HAP-1 (cell line): Measurements from ENCODE around the gene TAF6.

Source experiments
- DNase-seq, 2 experiments: peaks; one replicate each; pipeline ENCODE4 v3.0.0-alpha.2; 2016 to 2020; ENCODE audit warnings: low spot score in 2 of 2
- H3K27me3 ChIP-seq: fragments of 250-450 bp; sonication (Bioruptor Pico); 2 replicates; pipeline ENCODE4 v1.5.1; 2020; ENCODE audit warnings: low read depth, mild to moderate bottlenecking, moderate library complexity
- H3K36me3 ChIP-seq: fragments of 250-450 bp; sonication (Bioruptor Pico); replicated peaks from 2 replicates; pipeline ENCODE4 v1.5.1; 2020; ENCODE audit warnings: mild to moderate bottlenecking
- H3K4me1 ChIP-seq: fragments of 250-450 bp; sonication (Bioruptor Pico); 2 replicates; pipeline ENCODE4 v1.5.1; 2020; ENCODE audit warnings: mild to moderate bottlenecking
- H3K4me3 ChIP-seq: fragments of 250-450 bp; sonication (Bioruptor Pico); 2 replicates; pipeline ENCODE4 v1.5.1; 2020; ENCODE audit warnings: mild to moderate bottlenecking, moderate library complexity
- H3K9me3 ChIP-seq: fragments of 250-450 bp; sonication (Bioruptor Pico); 2 replicates; pipeline ENCODE4 v1.5.1; 2020; ENCODE audit warnings: mild to moderate bottlenecking, moderate library complexity
- in situ Hi-C: fragments of 300-500 bp; cut with MboI; formaldehyde crosslinking; loops from 3 replicates; pipeline ENCODE4 v1.14.3; 2020; ENCODE audit warnings: low sequenced_read_pairs, inconsistent platforms, mixed read lengths

Gene TAF6

DNA sequence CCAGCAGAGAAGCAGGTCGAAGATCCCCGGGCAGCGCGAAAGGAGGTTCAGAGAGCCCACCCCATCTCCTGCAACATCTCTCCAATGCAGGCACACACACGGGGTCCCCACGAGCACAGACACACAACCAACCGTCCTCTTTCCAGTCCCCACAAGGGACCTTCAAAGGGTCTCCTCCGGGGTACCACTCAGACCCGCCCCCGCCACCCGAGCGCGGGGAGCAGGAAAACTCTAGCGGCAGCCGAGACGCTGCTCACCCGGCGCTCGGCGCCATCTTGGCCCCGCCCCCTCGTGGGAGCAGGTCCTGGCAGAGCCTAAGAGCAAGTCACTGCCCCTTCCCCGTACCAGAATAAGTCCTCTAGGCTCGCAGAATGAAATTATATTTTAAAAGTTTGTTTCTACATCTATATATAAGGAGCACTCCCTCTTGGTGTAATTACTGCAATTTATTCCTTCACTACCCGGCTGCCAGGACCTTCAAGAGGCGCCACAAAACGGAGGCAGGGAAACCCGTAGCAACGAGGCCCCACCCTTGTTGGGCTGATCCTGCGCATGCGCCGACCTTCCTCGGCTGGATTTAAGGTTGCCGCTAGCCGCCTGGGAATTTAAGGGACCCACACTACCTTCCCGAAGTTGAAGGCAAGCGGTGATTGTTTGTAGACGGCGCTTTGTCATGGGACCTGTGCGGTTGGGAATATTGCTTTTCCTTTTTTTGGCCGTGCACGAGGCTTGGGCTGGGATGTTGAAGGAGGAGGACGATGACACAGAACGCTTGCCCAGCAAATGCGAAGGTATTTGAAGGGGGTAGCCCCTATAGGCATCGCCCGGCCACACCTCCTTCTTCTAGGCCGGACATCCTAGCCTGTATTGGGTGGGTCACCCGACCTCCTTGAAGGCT is at the start of gene TAF6, which contains the start of gene CNPY4:
Gene TAF6, minus strand, starts transcription at position 287 of the 898 bp plus-strand sequence. CDS start 5,149 bp downstream, outside the sequence.
Gene CNPY4, plus strand, starts transcription at position 563 of the 898 bp plus-strand sequence. Its CDS starts 111 bp downstream, at position 674.
- Histone ChIP-seq H3K36me3 (peaks cover 5% of the 10 kb centered on the region; the same call in 1 of the 2 replicates), H3K9me3 (no peaks in the 10 kb centered on the region), H3K4me1 (peaks cover 8% of the 10 kb centered on the region), H3K27me3 (no peaks in the 10 kb centered on the region), H3K4me3 (peak within 1 kb of the TSS; percentile 84)
- DNase-seq: peak; percentile 94 to 97
- in situ Hi-C loops: no loop called here

DNA sequence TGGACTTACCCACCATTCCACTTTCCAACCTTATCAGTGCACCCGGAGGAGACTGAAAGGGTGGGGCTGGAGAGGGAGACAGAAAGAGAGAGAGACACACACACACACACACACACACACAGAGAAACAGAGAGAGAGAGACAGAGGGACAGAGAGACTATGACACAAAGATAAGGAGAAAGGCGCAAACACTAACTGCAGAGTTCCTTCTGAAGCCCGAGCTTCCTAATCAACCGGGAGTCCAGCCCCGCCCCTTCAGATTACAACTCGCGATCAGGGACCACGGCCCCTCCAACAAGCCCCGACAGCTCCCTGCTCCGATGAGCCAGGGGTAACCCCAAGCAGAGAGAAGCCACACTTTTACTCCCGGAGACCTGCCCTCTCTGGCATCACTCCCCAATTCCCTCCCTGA is 48.8 kb upstream of the TAF6 start:
- no peak for DNase-seq
- Histone ChIP-seq H3K4me3 (no peak overlapping the region; the same call in 1 of the 2 replicates), H3K27me3 (peaks cover 7% of the 10 kb centered on the region; the same call in 1 of the 2 replicates), H3K4me1 (peaks cover 13% of the 10 kb centered on the region), H3K36me3 (no peaks in the 10 kb centered on the region), H3K9me3 (no peaks in the 10 kb centered on the region)
- in situ Hi-C loops: no loop called here

DNA sequence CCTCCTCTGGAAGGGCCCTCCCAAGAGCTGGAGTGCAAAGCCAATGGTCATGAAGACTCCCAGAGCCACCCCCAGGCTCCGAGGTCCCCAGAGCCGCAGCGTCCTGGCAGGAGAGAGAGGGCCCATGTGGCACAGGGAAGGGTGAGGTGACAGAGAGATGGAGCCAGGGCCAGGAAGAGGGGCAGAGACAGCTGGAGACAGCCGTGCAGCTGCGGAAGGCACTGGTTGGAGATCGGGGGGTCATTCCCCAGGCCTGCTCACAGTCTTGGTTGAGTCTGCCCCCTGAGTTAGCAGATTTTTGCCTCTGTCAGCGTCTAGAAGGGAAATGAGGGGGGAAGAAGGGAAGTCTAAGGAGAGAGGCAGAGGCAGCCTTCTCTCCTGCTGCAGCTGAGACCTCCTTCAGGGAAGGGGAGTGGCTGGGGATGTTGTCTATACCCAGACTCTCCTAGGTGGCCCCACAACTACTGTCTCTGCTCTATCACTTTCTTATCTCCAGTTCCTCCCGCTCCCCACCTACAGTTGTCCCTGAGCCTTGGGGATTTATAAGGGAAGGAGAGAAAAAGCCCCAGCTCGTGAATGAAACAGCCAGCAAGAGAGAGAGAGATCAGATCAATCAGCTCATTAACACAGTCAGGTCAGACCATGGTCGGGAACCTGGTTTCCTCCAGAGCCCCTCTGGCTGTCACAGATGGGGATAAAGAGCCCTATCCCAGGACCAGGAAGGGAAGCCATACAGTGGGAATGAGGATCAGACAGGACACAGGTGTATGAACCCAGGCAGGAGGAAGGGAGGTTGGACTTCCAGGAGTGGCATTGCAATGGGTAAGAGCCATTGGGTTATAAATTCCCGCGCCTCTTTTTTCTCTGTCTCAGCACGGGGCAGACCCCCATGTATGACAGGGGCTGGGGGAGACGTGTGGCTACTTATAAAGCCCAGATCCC is 48.1 kb upstream of the TAF6 start:
- Histone ChIP-seq H3K36me3 (no peaks in the 10 kb centered on the region), H3K4me1 (peaks cover 13% of the 10 kb centered on the region), H3K4me3 (no peak overlapping the region), H3K27me3 (peaks cover 7% of the 10 kb centered on the region; the same call in 1 of the 2 replicates), H3K9me3 (no peaks in the 10 kb centered on the region)
- in situ Hi-C loops: no loop called here
- no peak for DNase-seq

- Histone ChIP-seq H3K4me3 (no peak overlapping the region), H3K27me3 (peaks cover 7% of the 10 kb centered on the region; the same call in 1 of the 2 replicates), H3K4me1 (peaks cover 13% of the 10 kb centered on the region), H3K36me3 (no peaks in the 10 kb centered on the region), H3K9me3 (no peaks in the 10 kb centered on the region)
- in situ Hi-C loops: no loop called here
- no peak for DNase-seq
Observed at GRCh38 chr7:100166317-100166940, 47.3 kb upstream of the TAF6 start.

GRCh38 chr7:100163871-100164270 is 44.7 kb upstream of the TAF6 start:
- Histone ChIP-seq H3K4me1 (peaks cover 13% of the 10 kb centered on the region), H3K9me3 (no peaks in the 10 kb centered on the region), H3K4me3 (no peak overlapping the region), H3K36me3 (no peaks in the 10 kb centered on the region), H3K27me3 (peaks cover 7% of the 10 kb centered on the region; the same call in 1 of the 2 replicates)
- in situ Hi-C loops: no loop called here
- DNase-seq: no peak

- H3K4me1 ChIP-seq: peaks cover 5% of the 10 kb centered on the region
- in situ Hi-C loops: no loop called here
- H3K4me3 ChIP-seq: no peak overlapping the region
- no peaks in the 10 kb centered on the region for H3K9me3 ChIP-seq
- peaks cover 7% of the 10 kb centered on the region; the same call in 1 of the 2 replicates for H3K27me3 ChIP-seq
- H3K36me3 ChIP-seq: no peaks in the 10 kb centered on the region
- DNase-seq: no peak
Observed at GRCh38 chr7:100163006-100163531, 43.9 kb upstream of the TAF6 start.

- Histone ChIP-seq H3K4me3 (no peak overlapping the region), H3K36me3 (peaks cover 20% of the 10 kb centered on the region), H3K27me3 (no peaks in the 10 kb centered on the region), H3K9me3 (no peaks in the 10 kb centered on the region), H3K4me1 (peaks cover 5% of the 10 kb centered on the region; the same call in 1 of the 2 replicates)
- in situ Hi-C loops: no loop called here
- DNase-seq: no peak
Observed at GRCh38 chr7:100160067-100160466, 40.9 kb upstream of the TAF6 start.

- Histone ChIP-seq H3K9me3 (no peaks in the 10 kb centered on the region), H3K36me3 (peaks cover 29% of the 10 kb centered on the region), H3K27me3 (no peaks in the 10 kb centered on the region), H3K4me1 (peaks cover 5% of the 10 kb centered on the region; the same call in 1 of the 2 replicates), H3K4me3 (peak overlapping the region; percentile 72)
- in situ Hi-C loops: no loop called here
- DNase-seq: no peak
Observed at GRCh38 chr7:100159099-100159623, 40.0 kb upstream of the TAF6 start.

GRCh38 chr7:100158229-100159098 is 39.3 kb upstream of the TAF6 start, which contains the start of gene TRAPPC14:
TRAPPC14 (minus strand) TSS chr7:100158723; CDS start chr7:100158499, 224 bp downstream.
- H3K9me3 ChIP-seq: no peaks in the 10 kb centered on the region
- in situ Hi-C loops: no loop called here
- H3K4me3 ChIP-seq: peak within 1 kb of the TSS; percentile 72
- H3K4me1 ChIP-seq: peaks cover 5% of the 10 kb centered on the region; the same call in 1 of the 2 replicates
- peaks cover 33% of the 10 kb centered on the region for H3K36me3 ChIP-seq
- DNase-seq: peak; percentile 91 to 98
- no peaks in the 10 kb centered on the region for H3K27me3 ChIP-seq

- in situ Hi-C loops: no loop called here
- peak in 1 of 2 experiments; percentile 60 for DNase-seq
- Histone ChIP-seq H3K4me3 (peak overlapping the region; percentile 72), H3K4me1 (peaks cover 5% of the 10 kb centered on the region; the same call in 1 of the 2 replicates), H3K9me3 (no peaks in the 10 kb centered on the region), H3K27me3 (no peaks in the 10 kb centered on the region), H3K36me3 (peaks cover 36% of the 10 kb centered on the region)
Observed at GRCh38 chr7:100157334-100158228, 38.4 kb upstream of the TAF6 start.

GRCh38 chr7:100157069-100157333 is 37.8 kb upstream of the TAF6 start:
- H3K9me3 ChIP-seq: no peaks in the 10 kb centered on the region
- peaks cover 42% of the 10 kb centered on the region for H3K36me3 ChIP-seq
- DNase-seq: no peak
- peaks cover 5% of the 10 kb centered on the region; the same call in 1 of the 2 replicates for H3K4me1 ChIP-seq
- no peaks in the 10 kb centered on the region for H3K27me3 ChIP-seq
- H3K4me3 ChIP-seq: peak overlapping the region; percentile 72
- in situ Hi-C loops: no loop called here
